Measurements from ENCODE around the gene FOXE3.

FOXE3 gene

DNA sequence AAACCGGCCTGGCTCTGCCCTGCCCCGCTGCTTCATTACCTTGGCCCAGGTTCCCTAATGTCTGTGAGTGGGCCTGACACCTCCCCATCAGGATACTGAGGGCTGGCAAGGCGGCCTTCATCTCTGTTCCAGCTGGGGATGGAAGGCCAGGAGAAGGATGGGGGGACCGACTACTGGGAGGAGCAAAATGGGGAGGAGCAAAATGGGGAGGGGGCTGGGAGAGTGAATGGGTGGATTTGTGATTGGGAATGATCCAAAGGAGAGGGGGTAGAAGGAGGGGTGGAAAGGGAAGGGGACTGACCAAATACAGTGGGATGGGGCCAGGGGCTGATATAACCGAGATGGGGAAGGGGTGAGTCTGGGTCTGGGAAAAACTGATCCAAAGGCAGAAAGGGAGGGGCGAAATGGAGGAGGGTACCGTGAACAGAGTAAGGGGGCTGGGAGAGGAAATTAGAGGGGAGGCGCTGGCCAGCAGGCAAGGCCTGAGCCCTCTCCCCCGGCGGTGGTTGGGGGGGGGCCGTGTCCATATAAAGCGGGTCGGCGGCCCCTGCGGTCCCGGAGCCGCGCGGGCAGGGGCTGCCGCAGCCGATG lies at the start of gene FOXE3:
Gene FOXE3, plus strand, starts transcription at position 558 of the 591 bp plus-strand sequence. Its CDS starts 31 bp downstream, at position 589.
- no peaks in the 10 kb centered on the region for H3K36me3 ChIP-seq
- H3K9me3 ChIP-seq = no peaks in the 10 kb centered on the region
- TF ChIP-seq, protein P1, sequence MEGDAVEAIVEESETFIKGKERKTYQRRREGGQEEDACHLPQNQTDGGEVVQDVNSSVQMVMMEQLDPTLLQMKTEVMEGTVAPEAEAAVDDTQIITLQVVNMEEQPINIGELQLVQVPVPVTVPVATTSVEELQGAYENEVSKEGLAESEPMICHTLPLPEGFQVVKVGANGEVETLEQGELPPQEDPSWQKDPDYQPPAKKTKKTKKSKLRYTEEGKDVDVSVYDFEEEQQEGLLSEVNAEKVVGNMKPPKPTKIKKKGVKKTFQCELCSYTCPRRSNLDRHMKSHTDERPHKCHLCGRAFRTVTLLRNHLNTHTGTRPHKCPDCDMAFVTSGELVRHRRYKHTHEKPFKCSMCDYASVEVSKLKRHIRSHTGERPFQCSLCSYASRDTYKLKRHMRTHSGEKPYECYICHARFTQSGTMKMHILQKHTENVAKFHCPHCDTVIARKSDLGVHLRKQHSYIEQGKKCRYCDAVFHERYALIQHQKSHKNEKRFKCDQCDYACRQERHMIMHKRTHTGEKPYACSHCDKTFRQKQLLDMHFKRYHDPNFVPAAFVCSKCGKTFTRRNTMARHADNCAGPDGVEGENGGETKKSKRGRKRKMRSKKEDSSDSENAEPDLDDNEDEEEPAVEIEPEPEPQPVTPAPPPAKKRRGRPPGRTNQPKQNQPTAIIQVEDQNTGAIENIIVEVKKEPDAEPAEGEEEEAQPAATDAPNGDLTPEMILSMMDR (IDR thresholded peaks at IDR 0.05) = no peak
- H3K27ac ChIP-seq = no peak within 1 kb of the TSS
- no peak within 1 kb of the TSS for H3K4me3 ChIP-seq (ENCODE audit: low read depth in 1 of 2, low read length in 1 of 2)
- H3K4me1 ChIP-seq (ENCODE audit: control insufficient read depth in 1 of 2, insufficient read depth in 1 of 2, low read depth in 1 of 2, low read length in 1 of 2) = no peaks in the 10 kb centered on the region
- peaks cover 98% of the 10 kb centered on the region for H3K27me3 ChIP-seq

DNA sequence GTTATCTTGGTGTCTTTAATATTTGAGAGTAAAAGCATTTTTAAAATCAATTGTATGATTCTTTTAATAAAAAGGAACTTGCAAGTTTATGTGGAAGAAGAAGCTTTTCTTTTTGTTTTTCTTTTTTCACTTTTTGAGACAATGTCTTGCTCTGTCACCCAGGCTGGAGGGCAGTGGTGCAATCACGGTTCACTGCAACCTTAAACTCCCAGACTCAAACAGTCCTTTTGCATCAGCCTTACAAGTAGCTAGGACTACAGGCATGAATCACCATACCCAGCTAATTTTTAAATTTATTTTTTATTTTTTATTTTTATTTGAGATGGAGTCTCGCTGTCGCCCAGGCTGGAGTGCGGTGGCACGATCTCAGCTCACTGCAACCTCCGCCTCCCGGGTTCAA lies 48.4 kb upstream of the FOXE3 start:
- H3K27me3 ChIP-seq = no peaks in the 10 kb centered on the region
- H3K36me3 ChIP-seq = peaks cover 20% of the 10 kb centered on the region
- H3K27ac ChIP-seq = no peak overlapping the region
- TF ChIP-seq, protein P1 (IDR thresholded peaks at IDR 0.05) = no peak
- no peaks in the 10 kb centered on the region for H3K9me3 ChIP-seq
- no peaks in the 10 kb centered on the region for H3K4me1 ChIP-seq (ENCODE audit: control insufficient read depth in 1 of 2, insufficient read depth in 1 of 2, low read depth in 1 of 2, low read length in 1 of 2)
- no peak overlapping the region for H3K4me3 ChIP-seq (ENCODE audit: low read depth in 1 of 2, low read length in 1 of 2)

DNA sequence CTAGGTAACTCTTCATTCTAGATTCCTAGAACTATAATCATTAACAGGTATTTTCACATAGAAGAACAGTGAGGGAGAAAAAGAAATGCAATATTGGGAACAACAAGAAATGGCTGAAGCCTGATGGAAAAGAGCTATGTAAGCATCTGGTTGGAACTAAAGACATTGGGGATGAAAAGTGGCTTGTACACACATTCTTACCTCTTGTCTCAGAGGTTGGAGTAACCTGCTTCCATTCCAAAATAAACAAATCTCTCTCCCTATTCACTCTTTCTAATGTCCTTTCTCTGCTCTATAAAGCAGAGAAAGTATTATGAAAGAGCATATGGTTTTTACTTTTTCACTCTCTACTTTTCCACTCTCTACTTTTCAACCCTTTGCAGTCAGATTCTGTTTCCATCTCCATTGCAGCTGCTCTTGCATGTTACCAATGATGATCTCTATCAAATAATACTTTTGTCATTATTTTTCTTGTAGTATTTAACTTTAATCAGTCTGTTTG lies 45.0 kb upstream of the FOXE3 start:
- Histone ChIP-seq H3K27ac (no peak overlapping the region), H3K36me3 (peaks cover 53% of the 10 kb centered on the region), H3K27me3 (no peaks in the 10 kb centered on the region), H3K4me3 (ENCODE audit: low read depth in 1 of 2, low read length in 1 of 2) (no peak overlapping the region), H3K9me3 (no peaks in the 10 kb centered on the region), H3K4me1 (ENCODE audit: control insufficient read depth in 1 of 2, insufficient read depth in 1 of 2, low read depth in 1 of 2, low read length in 1 of 2) (no peaks in the 10 kb centered on the region)
- TF ChIP-seq, protein P1 (IDR thresholded peaks at IDR 0.05) = no peak

DNA sequence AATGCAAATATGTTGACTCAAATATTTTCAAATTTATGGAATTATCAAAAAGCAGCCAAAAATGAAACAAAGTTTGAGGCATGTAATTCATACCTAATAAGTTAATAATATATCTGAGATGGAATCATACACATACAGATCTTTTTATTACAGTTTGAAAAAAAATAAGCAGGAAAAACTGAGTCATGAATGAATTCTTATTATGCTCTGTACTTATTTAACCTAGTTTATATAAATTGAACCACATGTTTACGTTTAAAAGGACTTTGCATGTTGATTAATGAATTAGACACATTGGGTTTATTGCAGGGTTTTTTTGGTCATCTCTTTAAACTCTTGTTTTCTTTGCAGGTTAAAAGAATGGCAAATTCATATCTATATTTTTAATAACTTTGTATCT lies 41.6 kb upstream of the FOXE3 start:
- Histone ChIP-seq H3K27ac (no peak overlapping the region), H3K9me3 (no peaks in the 10 kb centered on the region), H3K27me3 (no peaks in the 10 kb centered on the region), H3K4me1 (ENCODE audit: control insufficient read depth in 1 of 2, insufficient read depth in 1 of 2, low read depth in 1 of 2, low read length in 1 of 2) (no peaks in the 10 kb centered on the region), H3K36me3 (peaks cover 43% of the 10 kb centered on the region), H3K4me3 (ENCODE audit: low read depth in 1 of 2, low read length in 1 of 2) (no peak overlapping the region)
- TF ChIP-seq, protein P1 (IDR thresholded peaks at IDR 0.05) = no peak

DNA sequence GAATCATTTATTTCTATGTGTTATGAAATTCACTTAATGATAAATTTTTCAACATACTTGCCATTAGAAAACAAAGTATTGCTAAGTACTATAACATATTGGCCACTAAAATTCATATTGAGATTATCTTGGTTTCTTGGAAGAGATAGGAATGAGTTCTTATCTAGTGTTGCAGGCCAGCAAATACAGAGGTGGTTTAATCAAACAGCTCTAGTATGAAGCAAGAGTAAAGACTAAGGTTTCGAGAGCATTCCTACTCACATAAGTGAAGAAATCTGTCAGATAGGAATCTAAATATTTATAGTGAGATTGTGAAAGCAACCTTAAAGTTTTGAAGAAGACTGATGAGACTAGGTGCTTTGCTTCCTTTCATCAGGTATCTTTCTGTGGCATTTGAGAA lies 37.9 kb upstream of the FOXE3 start:
- no peaks in the 10 kb centered on the region for H3K27me3 ChIP-seq
- H3K4me3 ChIP-seq (ENCODE audit: low read depth in 1 of 2, low read length in 1 of 2) = no peak overlapping the region
- TF ChIP-seq, protein P1 (IDR thresholded peaks at IDR 0.05) = no peak
- no peaks in the 10 kb centered on the region for H3K9me3 ChIP-seq
- H3K4me1 ChIP-seq (ENCODE audit: control insufficient read depth in 1 of 2, insufficient read depth in 1 of 2, low read depth in 1 of 2, low read length in 1 of 2) = no peaks in the 10 kb centered on the region
- no peak overlapping the region for H3K27ac ChIP-seq
- H3K36me3 ChIP-seq = peaks cover 31% of the 10 kb centered on the region
